ENCODE data around the gene TRIM10. TPM values are rescaled to one million over a fixed set of nuclear protein-coding genes. Genes with fewer than 3 reads are reported as not detected.

The TRIM10 gene
- total and polyA plus RNA-seq, 10 of the 15 experiments (the other 5 are each of a cell fraction or from before 2014, with no cell fraction given) = 0.01 TPM; not detected in 9

- TF ChIP-seq CTCF (IDR thresholded peaks at IDR 0.05 in 2 of 3, conservative IDR thresholded peaks at IDR 0.05 in 1 of 3; ENCODE audit: control insufficient read depth in 2 of 3, extremely low read depth in 1 of 3, insufficient read depth in 1 of 3, low read depth in 3 of 3, low read length in 3 of 3) (no peak), CHD1 (IDR thresholded peaks at IDR 0.05; ENCODE audit: low read depth, low read length) (no peak), CEBPZ (IDR thresholded peaks at IDR 0.05; ENCODE audit: low read depth, low read length) (no peak), DPF2 (IDR thresholded peaks at IDR 0.05) (no peak), STAT3 (IDR thresholded peaks at IDR 0.05; ENCODE audit: low read depth, low read length) (no peak), RBBP5 (conservative IDR thresholded peaks at IDR 0.05) (no peak)
- TF ChIP-seq, protein P1, sequence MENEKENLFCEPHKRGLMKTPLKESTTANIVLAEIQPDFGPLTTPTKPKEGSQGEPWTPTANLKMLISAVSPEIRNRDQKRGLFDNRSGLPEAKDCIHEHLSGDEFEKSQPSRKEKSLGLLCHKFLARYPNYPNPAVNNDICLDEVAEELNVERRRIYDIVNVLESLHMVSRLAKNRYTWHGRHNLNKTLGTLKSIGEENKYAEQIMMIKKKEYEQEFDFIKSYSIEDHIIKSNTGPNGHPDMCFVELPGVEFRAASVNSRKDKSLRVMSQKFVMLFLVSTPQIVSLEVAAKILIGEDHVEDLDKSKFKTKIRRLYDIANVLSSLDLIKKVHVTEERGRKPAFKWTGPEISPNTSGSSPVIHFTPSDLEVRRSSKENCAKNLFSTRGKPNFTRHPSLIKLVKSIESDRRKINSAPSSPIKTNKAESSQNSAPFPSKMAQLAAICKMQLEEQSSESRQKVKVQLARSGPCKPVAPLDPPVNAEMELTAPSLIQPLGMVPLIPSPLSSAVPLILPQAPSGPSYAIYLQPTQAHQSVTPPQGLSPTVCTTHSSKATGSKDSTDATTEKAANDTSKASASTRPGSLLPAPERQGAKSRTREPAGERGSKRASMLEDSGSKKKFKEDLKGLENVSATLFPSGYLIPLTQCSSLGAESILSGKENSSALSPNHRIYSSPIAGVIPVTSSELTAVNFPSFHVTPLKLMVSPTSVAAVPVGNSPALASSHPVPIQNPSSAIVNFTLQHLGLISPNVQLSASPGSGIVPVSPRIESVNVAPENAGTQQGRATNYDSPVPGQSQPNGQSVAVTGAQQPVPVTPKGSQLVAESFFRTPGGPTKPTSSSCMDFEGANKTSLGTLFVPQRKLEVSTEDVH (IDR thresholded peaks at IDR 0.05; ENCODE audit: low read depth, partially characterized antibody) = no peak
Observed at GRCh38 chr6:30155520-30156261, 5.3 kb downstream of the TRIM10 start (continued).
